B cell (primary cell): ENCODE results near the gene SYNGR3. TPM values are rescaled to one million over a fixed set of nuclear protein-coding genes. Genes with fewer than 3 reads are reported as not detected.

Experiments used
- ATAC-seq: fragments of 200-7000 bp; cut with Tn5 transposase; one replicate; pipeline ENCODE4 v1.10.0; 2021; ENCODE audit warnings: low read depth, mild to moderate bottlenecking, moderate number of reproducible peaks, moderate library complexity
- CTCF ChIA-PET: fragments of 350-600 bp; sonication (Branson Sonifier 250); formaldehyde crosslinking; loops from one replicate; lab custom pipeline; 2021; ENCODE audit warnings: antibody characterized with exemption, inconsistent platforms; lab: Charles Lee
- POLR2A ChIA-PET: fragments of 350-600 bp; sonication (Branson Sonifier 250); formaldehyde crosslinking; loops from one replicate; lab custom pipeline; 2021; ENCODE audit warnings: antibody characterized with exemption; lab: Charles Lee
- DNase-seq: peaks from one replicate; pipeline ENCODE4 v3.0.0; 2013
- H2AFZ ChIP-seq: 2 replicates; pipeline ENCODE4 v1.6.1; 2012; ENCODE audit warnings: mild to moderate bottlenecking, low read depth, low read length; ENCODE audit not compliant: insufficient read depth, poor library complexity, severe bottlenecking
- H3K27ac ChIP-seq, 2 donors: 1 replicate in 1 of 2; 2 replicates in 1 of 2; pipeline ENCODE4 v1.5.1; 2012 to 2013; ENCODE audit warnings: low read length in 2 of 2, mild to moderate bottlenecking in 2 of 2, moderate library complexity in 1 of 2
- H3K27me3 ChIP-seq, 4 experiments: fragments of 200-600 bp in 1 of 4; sonication (generic) in 1 of 4; replicated peaks in 1 of 4; 1 replicate in 2 of 4; 2 replicates in 2 of 4; pipeline versions ENCODE4 v1.6.1 to v1.7.0; 2013 to 2016; ENCODE audit warnings: low read length in 3 of 4, mild to moderate bottlenecking in 2 of 4, mixed read lengths in 1 of 4, moderate library complexity in 1 of 4; ENCODE audit not compliant: insufficient read depth in 4 of 4, control insufficient read depth in 3 of 4; ENCODE audit errors: control extremely low read depth in 1 of 4
- H3K36me3 ChIP-seq, 2 experiments: replicated peaks in 1 of 2; 1 replicate in 1 of 2; 2 replicates in 1 of 2; pipeline versions ENCODE4 v1.6.1 to v1.7.1; 2013; ENCODE audit warnings: low read length in 1 of 2; ENCODE audit not compliant: insufficient read depth in 2 of 2, control insufficient read depth in 1 of 2; ENCODE audit errors: control extremely low read depth in 1 of 2, extremely low read depth in 1 of 2
- H3K4me1 ChIP-seq, 2 donors: fragments of 200-600 bp in 1 of 2; sonication (generic) in 1 of 2; 1 replicate in 1 of 2; 2 replicates in 1 of 2; pipeline versions ENCODE4 v1.5.1 to v1.6.1; 2013 to 2017; ENCODE audit warnings: low read length in 2 of 2; ENCODE audit not compliant: control insufficient read depth in 2 of 2, insufficient read depth in 2 of 2
- H3K4me2 ChIP-seq: replicated peaks from 2 replicates; pipeline ENCODE3; 2012; ENCODE audit warnings: mild to moderate bottlenecking, low read depth, low read length; ENCODE audit not compliant: poor library complexity, severe bottlenecking
- H3K4me3 ChIP-seq, 5 experiments: fragments of 200-600 bp in 1 of 5; sonication (generic) in 1 of 5; 1 replicate in 3 of 5; 2 replicates in 2 of 5; pipeline versions ENCODE4 v1.5.1 to v1.7.0; 2011 to 2016; ENCODE audit warnings: low read length in 4 of 5, mild to moderate bottlenecking in 4 of 5, low read depth in 2 of 5, control low read depth in 1 of 5, moderate library complexity in 1 of 5; ENCODE audit not compliant: insufficient read depth in 1 of 5; ENCODE audit errors: control extremely low read depth in 1 of 5, extremely low read depth in 1 of 5
- H3K79me2 ChIP-seq: fragments of 200-600 bp; sonication (generic); one replicate; pipeline ENCODE4 v1.6.0; 2016; ENCODE audit warnings: low read length; ENCODE audit not compliant: control insufficient read depth, insufficient read depth
- H3K9ac ChIP-seq: fragments of 200-600 bp; sonication (generic); 2 replicates; pipeline ENCODE4 v1.6.1; 2017; ENCODE audit warnings: mild to moderate bottlenecking, low read length, moderate library complexity
- H3K9me3 ChIP-seq, 3 donors: one replicate each; pipeline versions ENCODE4 v1.6.1 to v1.7.1; 2013; ENCODE audit warnings: low read length in 2 of 3; ENCODE audit not compliant: control insufficient read depth in 2 of 3, insufficient read depth in 1 of 3; ENCODE audit errors: control extremely low read depth in 1 of 3
- H4K20me1 ChIP-seq: 2 replicates; pipeline ENCODE4 v1.6.0; 2012; ENCODE audit warnings: mild to moderate bottlenecking, low read length; ENCODE audit not compliant: insufficient read depth, control insufficient read depth, poor library complexity, severe bottlenecking
- H3K27ac Mint-ChIP-seq: one replicate; pipeline ENCODE4 v1.8.0; 2021; ENCODE audit warnings: mixed read lengths
- H3K27me3 Mint-ChIP-seq: one replicate; pipeline ENCODE4 v1.8.0; 2021; ENCODE audit warnings: mixed read lengths
- H3K4me1 Mint-ChIP-seq: one replicate; pipeline ENCODE4 v1.8.0; 2021; ENCODE audit warnings: mixed read lengths
- H3K4me3 Mint-ChIP-seq: one replicate; pipeline ENCODE4 v1.8.0; 2021; ENCODE audit warnings: mixed read lengths
- H3K9me3 Mint-ChIP-seq: one replicate; pipeline ENCODE4 v1.8.0; 2022; ENCODE audit warnings: mixed read lengths; ENCODE audit not compliant: insufficient read depth
- CTCF ChIP-seq: fragments of 200-600 bp; IDR thresholded peaks from one replicate; pipeline ENCODE4 v1.8.0; 2022; ENCODE audit warnings: antibody characterized with exemption, mild to moderate bottlenecking
- EZH2 ChIP-seq: IDR thresholded peaks from 2 replicates; pipeline ENCODE4 v1.6.1; 2012; ENCODE audit warnings: borderline replicate concordance, low read depth, mild to moderate bottlenecking, moderate library complexity, low read length; ENCODE audit not compliant: insufficient read depth, poor library complexity, severe bottlenecking
- WGBS: methylation state at CpG from one replicate; pipeline ENCODE4 v1.1.5; 2013; ENCODE audit warnings: missing lambda C conversion rate; ENCODE audit not compliant: insufficient coverage; 5-methylcytosine and 5-hydroxymethylcytosine counted together
- intact Hi-C: fragments of 100-400 bp; cut with micrococcal nuclease; formaldehyde crosslinking; loops from one replicate; pipeline ENCODE4 v1.10.0; 2022
- polyA plus RNA-seq: library from polyadenylated mRNA; depleted of rRNA; stranded (reverse); fragments of >200 nt; gene quantifications from 2 replicates; pipeline ENCODE4 v1.2.3, GENCODE V29; 2012
- total RNA-seq, 2 donors: library from RNA; stranded (reverse); fragments of 120-200 nt in 1 of 2; gene quantifications; 1 replicate in 1 of 2; 2 replicates in 1 of 2; pipeline versions ENCODE4 v1.2.3 to v1.2.4, GENCODE V29; 2013 to 2022

SYNGR3 gene
- total and polyA plus RNA-seq, 2 donors (not counting 1 experiment from before 2014, with no cell fraction given), result 19.5 to 19.8 TPM

- no peak for ATAC-seq
- Histone ChIP-seq H2AFZ (no peak overlapping the region), H3K4me3 (no peak overlapping the region), H3K79me2 (peaks cover under 1% of the 10 kb centered on the region), H3K9me3 (peaks cover 0 to 4% (median 0%) of the 10 kb centered on the region in 3 donors), H3K9ac (no peak overlapping the region), H4K20me1 (peaks cover 20% of the 10 kb centered on the region), H3K27ac (no peak overlapping the region), H3K4me2 (no peak overlapping the region), H3K4me1 (peaks cover 16 to 32% of the 10 kb centered on the region in 2 donors), H3K36me3 (peaks cover 0 to 32% of the 10 kb centered on the region in 2 experiments), H3K27me3 (peaks cover 0 to 65% (median 20%) of the 10 kb centered on the region in 4 experiments)
- H3K27ac Mint-ChIP-seq, result no peak overlapping the region
- 8% methylated on average over 45 of the region's 53 CpGs for WGBS
- CTCF ChIA-PET, result interaction anchor here (0.7 kb wide), 1 partner anchor 9 kb away, joined by 3 read pairs; the partner anchor contains the start of gene TBL3
- no peak overlapping the region for H3K4me3 Mint-ChIP-seq
- TF ChIP-seq CTCF (no peak), EZH2 (no peak)
- DNase-seq, result no peak
- H3K27me3 Mint-ChIP-seq, result peaks cover 6% of the 10 kb centered on the region
- POLR2A ChIA-PET, result no interaction called here
- H3K4me1 Mint-ChIP-seq, result peaks cover 18% of the 10 kb centered on the region
- H3K9me3 Mint-ChIP-seq, result no peaks in the 10 kb centered on the region
- intact Hi-C loops, result no loop called here
Observed at GRCh38 chr16:1980030-1980769, 9.6 kb upstream of the SYNGR3 start.

- Histone ChIP-seq H3K4me2 (no peak overlapping the region), H3K9me3 (peaks cover 0 to 4% (median 0%) of the 10 kb centered on the region in 3 donors), H2AFZ (no peak overlapping the region), H3K27ac (no peak overlapping the region), H3K4me1 (peaks cover 16 to 35% of the 10 kb centered on the region in 2 donors), H3K79me2 (no peaks in the 10 kb centered on the region), H3K36me3 (peaks cover 0 to 31% of the 10 kb centered on the region in 2 experiments), H3K9ac (no peak overlapping the region), H3K4me3 (no peak overlapping the region), H3K27me3 (peaks cover 0 to 64% (median 20%) of the 10 kb centered on the region in 4 experiments), H4K20me1 (peaks cover 16% of the 10 kb centered on the region)
- peaks cover 6% of the 10 kb centered on the region for H3K27me3 Mint-ChIP-seq
- ATAC-seq (no peak), DNase-seq (no peak)
- intact Hi-C loops, result no loop called here
- WGBS, result 29% methylated on average over 16 of the region's 16 CpGs
- peaks cover 22% of the 10 kb centered on the region for H3K4me1 Mint-ChIP-seq
- ChIA-PET POLR2A (no interaction called here), CTCF (interaction anchor here (0.7 kb wide), 1 partner anchor 10 kb away, joined by 3 read pairs; the partner anchor contains the start of gene TBL3)
- H3K27ac Mint-ChIP-seq, result no peak overlapping the region
- no peaks in the 10 kb centered on the region for H3K9me3 Mint-ChIP-seq
- no peak overlapping the region for H3K4me3 Mint-ChIP-seq
- TF ChIP-seq EZH2 (no peak), CTCF (no peak)
Observed at GRCh38 chr16:1980770-1981087, 9.0 kb upstream of the SYNGR3 start.
